ENCODE measurements around the gene NOL9. TPM values are rescaled to one million over a fixed set of nuclear protein-coding genes. Genes with fewer than 3 reads are reported as not detected.

NOL9 gene
- total RNA-seq, 6 donors from 2014 or later: 19.6 to 41.9 (median 24.7) TPM

GRCh38 chr1:6547301-6547700 lies 7.0 kb downstream of the NOL9 start:
- ATAC-seq (ENCODE audit: low FRiP score in 2 of 2) (no peak), DNase-seq (no peak)
- no peaks in the 10 kb centered on the region for H3K27me3 ChIP-seq
- peaks cover 3 to 83% (median 62%) of the 10 kb centered on the region in 4 donors for H3K36me3 ChIP-seq
- WGBS, 2 donors: 57 to 58% methylated on average over 4 of the region's 4 CpGs
- no peaks in the 10 kb centered on the region for H3K9me3 ChIP-seq
- TF ChIP-seq POLR2AphosphoS5 (IDR thresholded peaks at IDR 0.05) (no peak), EP300 (IDR thresholded peaks at IDR 0.05) (no peak), POLR2A (IDR thresholded peaks at IDR 0.05) (no peak)
- TF ChIP-seq, protein P1, sequence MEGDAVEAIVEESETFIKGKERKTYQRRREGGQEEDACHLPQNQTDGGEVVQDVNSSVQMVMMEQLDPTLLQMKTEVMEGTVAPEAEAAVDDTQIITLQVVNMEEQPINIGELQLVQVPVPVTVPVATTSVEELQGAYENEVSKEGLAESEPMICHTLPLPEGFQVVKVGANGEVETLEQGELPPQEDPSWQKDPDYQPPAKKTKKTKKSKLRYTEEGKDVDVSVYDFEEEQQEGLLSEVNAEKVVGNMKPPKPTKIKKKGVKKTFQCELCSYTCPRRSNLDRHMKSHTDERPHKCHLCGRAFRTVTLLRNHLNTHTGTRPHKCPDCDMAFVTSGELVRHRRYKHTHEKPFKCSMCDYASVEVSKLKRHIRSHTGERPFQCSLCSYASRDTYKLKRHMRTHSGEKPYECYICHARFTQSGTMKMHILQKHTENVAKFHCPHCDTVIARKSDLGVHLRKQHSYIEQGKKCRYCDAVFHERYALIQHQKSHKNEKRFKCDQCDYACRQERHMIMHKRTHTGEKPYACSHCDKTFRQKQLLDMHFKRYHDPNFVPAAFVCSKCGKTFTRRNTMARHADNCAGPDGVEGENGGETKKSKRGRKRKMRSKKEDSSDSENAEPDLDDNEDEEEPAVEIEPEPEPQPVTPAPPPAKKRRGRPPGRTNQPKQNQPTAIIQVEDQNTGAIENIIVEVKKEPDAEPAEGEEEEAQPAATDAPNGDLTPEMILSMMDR (IDR thresholded peaks at IDR 0.05): no peak
- H3K27ac ChIP-seq: no peak overlapping the region
- H3K4me1 ChIP-seq: peaks cover under 1 to 18% (median 8%) of the 10 kb centered on the region in 4 donors
- H3K4me3 ChIP-seq: no peak overlapping the region

DNA sequence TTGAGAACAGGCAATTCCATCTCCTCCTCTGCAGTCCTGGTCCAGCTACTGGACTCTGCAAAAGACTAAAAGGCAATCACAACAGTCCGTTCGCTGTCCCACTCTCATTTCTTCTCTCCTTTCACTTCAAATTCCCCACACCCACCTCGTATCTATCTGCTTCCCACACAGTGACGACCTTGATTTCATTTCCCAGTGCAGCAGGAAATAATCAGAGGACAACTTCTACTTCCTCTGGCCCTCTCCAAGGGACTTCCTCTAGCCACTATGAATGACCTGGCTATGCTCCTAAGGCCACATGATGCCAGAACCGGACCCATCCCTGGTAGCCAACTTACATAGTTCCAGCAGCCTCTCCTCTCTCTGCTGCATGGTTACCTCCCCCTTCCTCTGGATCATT lies 8.0 kb downstream of the NOL9 start:
- H3K9me3 ChIP-seq: no peaks in the 10 kb centered on the region
- H3K36me3 ChIP-seq: peaks cover 6 to 92% (median 65%) of the 10 kb centered on the region in 4 donors
- peak overlapping the region in 2 of 4 donors; percentile 15 to 35 for H3K27ac ChIP-seq
- no peak for DNase-seq
- no peaks in the 10 kb centered on the region for H3K27me3 ChIP-seq
- H3K4me1 ChIP-seq: peaks cover 0 to 18% (median 8%) of the 10 kb centered on the region in 4 donors
- H3K4me3 ChIP-seq: no peak overlapping the region
- 49 to 53% methylated on average over 5 of the region's 5 CpGs for WGBS, 2 donors
- TF ChIP-seq POLR2A (IDR thresholded peaks at IDR 0.05): no peak
- no peak for ATAC-seq (ENCODE audit: low FRiP score in 2 of 2)

DNA sequence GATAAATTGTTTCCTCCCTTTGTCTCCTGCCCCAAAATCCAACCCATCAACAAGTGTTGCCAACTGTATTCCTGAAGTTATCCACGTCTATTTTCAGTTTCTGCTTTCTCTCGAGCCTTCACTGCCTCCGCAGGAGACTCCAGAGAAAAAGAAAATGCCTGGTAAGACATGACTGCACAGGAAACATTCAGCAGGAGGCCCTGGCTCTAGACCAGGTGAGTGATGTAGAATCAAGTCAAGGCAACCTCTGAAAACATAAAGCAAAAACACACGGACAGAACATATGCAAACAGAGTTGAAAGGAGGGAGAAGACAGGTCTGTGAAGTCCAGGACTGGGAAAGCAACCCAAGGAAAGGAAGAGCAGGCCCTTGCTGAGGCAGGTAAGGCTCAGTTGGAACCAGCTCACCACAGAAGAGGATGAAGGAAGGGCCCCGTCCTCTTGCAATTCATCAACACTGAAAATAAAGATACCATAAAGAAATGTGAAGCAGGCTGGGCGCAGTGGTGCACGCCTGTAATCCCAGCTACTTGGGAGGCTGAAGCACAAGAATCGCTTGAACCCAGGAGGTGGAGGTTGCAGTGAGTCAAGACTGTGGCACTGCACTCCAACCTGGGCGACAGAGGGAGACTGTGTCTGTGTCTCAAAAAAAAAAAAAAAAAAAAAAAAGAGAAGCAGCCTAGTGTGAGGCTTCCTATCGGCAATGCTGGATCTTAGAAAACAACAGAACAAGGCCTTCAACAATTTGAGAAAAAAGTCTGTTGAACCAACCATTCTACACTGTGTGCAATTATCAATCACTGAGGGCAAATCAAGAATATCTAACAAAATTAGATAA lies 8.8 kb downstream of the NOL9 start:
- H3K4me3 ChIP-seq: no peak overlapping the region
- H3K9me3 ChIP-seq: no peaks in the 10 kb centered on the region
- H3K27ac ChIP-seq: peak overlapping the region in 1 of 4 donors; percentile 35
- TF ChIP-seq POLR2AphosphoS5 (IDR thresholded peaks at IDR 0.05): no peak
- TF ChIP-seq EP300 (IDR thresholded peaks at IDR 0.05): no peak
- TF ChIP-seq, protein P1 (IDR thresholded peaks at IDR 0.05): no peak
- no peak for TF ChIP-seq POLR2A (IDR thresholded peaks at IDR 0.05)
- DNase-seq: no peak
- ATAC-seq (ENCODE audit: low FRiP score in 2 of 2): no peak
- WGBS, 2 donors: 56 to 61% methylated on average over 10 of the region's 10 CpGs
- H3K36me3 ChIP-seq: peaks cover 9 to 95% (median 68%) of the 10 kb centered on the region in 4 donors
- peaks cover 0 to 18% (median 8%) of the 10 kb centered on the region in 4 donors for H3K4me1 ChIP-seq
- H3K27me3 ChIP-seq: no peaks in the 10 kb centered on the region

GRCh38 chr1:6544831-6545230 lies 9.5 kb downstream of the NOL9 start:
- TF ChIP-seq EP300 (IDR thresholded peaks at IDR 0.05): no peak
- TF ChIP-seq, protein P1 (IDR thresholded peaks at IDR 0.05): no peak

DNA sequence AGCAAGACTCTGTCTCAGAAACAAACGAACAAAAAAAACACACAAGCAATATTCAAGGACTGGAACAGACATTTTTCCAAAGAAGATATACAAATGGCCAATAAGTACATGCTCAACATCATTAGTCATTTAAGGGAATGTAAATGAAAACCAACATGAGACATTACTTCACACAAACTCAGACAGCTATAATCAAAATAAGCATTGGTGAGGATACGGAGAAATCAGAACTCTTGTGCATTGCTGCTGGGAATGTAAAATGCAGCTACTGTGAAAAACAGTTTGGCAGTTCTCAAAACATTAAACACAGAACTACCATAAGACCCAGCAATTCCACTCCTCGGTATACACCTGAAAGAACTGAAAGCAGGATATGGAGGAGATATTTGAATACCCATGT lies 15.4 kb downstream of the NOL9 start:
- no peaks in the 10 kb centered on the region for H3K9me3 ChIP-seq
- no peaks in the 10 kb centered on the region for H3K27me3 ChIP-seq
- no peak for DNase-seq
- H3K4me1 ChIP-seq: peaks cover 0 to 7% (median 0%) of the 10 kb centered on the region in 4 donors
- H3K27ac ChIP-seq: no peak overlapping the region
- no peak overlapping the region for H3K4me3 ChIP-seq
- ATAC-seq (ENCODE audit: low FRiP score in 2 of 2): no peak
- WGBS, 2 donors: 57 to 60% methylated on average over 3 of the region's 3 CpGs
- H3K36me3 ChIP-seq: peaks cover 6 to 64% (median 24%) of the 10 kb centered on the region in 4 donors
- no peak for TF ChIP-seq POLR2A (IDR thresholded peaks at IDR 0.05)
- TF ChIP-seq, protein P1 (IDR thresholded peaks at IDR 0.05): no peak
- TF ChIP-seq POLR2AphosphoS5 (IDR thresholded peaks at IDR 0.05): no peak
- no peak for TF ChIP-seq EP300 (IDR thresholded peaks at IDR 0.05)

More at GRCh38 chr1:6544831-6545230, 9.5 kb downstream of the NOL9 start:
- ATAC-seq (ENCODE audit: low FRiP score in 2 of 2) (no peak), DNase-seq (no peak)
- Histone ChIP-seq H3K27ac (no peak overlapping the region), H3K27me3 (no peaks in the 10 kb centered on the region), H3K4me3 (no peak overlapping the region), H3K36me3 (peaks cover 9 to 90% (median 64%) of the 10 kb centered on the region in 4 donors), H3K9me3 (no peaks in the 10 kb centered on the region), H3K4me1 (peaks cover 0 to 18% (median 8%) of the 10 kb centered on the region in 4 donors)
- WGBS, 2 donors: 72 to 77% methylated on average over 3 of the region's 3 CpGs

All from upper lobe of left lung (tissue), 6 donors.